GM23248 (cell line): ENCODE data around the gene RPS6KB2.

Source experiments
- EZH2 ChIP-seq: fragments of 200-600 bp; sonication (generic); IDR thresholded peaks from 2 replicates; pipeline ENCODE4 v1.6.1; 2018; ENCODE audit warnings: antibody characterized with exemption, mild to moderate bottlenecking; ENCODE audit not compliant: insufficient read depth, poor library complexity, severe bottlenecking
- EZH2phosphoT487 ChIP-seq: fragments of 200-600 bp; sonication (generic); IDR thresholded peaks from 2 replicates; pipeline ENCODE4 v1.6.1; 2018; ENCODE audit warnings: antibody characterized with exemption, moderate library complexity, mild to moderate bottlenecking, low read depth; ENCODE audit not compliant: insufficient read depth

GRCh38 chr11:67453816-67454732, 25.8 kb downstream of the RPS6KB2 start:
- TF ChIP-seq EZH2phosphoT487 = no peak
- no peak for TF ChIP-seq EZH2
